Metanephros (tissue), 2 donors: ENCODE data around the gene MDN1. TPM values are rescaled to one million over a fixed set of nuclear protein-coding genes. Genes with fewer than 3 reads are reported as not detected.

Source experiments
- small RNA-seq: library from RNA; depleted of rRNA; stranded (forward); fragments of <200 nt; gene quantifications from one replicate; pipeline ENCODE3, GENCODE V24; 2014; ENCODE audit warnings: low replicate concordance
- total RNA-seq: library from RNA; depleted of rRNA; stranded (reverse); fragments of >200 nt; gene quantifications from one replicate; pipeline ENCODE4 v1.2.3, GENCODE V29; 2014

Gene MDN1
- total RNA-seq = 34.7 TPM

GRCh38 chr6:89819336-89820130 lies at the start of gene MDN1:
Gene MDN1 (minus strand): TSS chr6:89819794. CDS start chr6:89819607, 187 bp downstream.

DNA sequence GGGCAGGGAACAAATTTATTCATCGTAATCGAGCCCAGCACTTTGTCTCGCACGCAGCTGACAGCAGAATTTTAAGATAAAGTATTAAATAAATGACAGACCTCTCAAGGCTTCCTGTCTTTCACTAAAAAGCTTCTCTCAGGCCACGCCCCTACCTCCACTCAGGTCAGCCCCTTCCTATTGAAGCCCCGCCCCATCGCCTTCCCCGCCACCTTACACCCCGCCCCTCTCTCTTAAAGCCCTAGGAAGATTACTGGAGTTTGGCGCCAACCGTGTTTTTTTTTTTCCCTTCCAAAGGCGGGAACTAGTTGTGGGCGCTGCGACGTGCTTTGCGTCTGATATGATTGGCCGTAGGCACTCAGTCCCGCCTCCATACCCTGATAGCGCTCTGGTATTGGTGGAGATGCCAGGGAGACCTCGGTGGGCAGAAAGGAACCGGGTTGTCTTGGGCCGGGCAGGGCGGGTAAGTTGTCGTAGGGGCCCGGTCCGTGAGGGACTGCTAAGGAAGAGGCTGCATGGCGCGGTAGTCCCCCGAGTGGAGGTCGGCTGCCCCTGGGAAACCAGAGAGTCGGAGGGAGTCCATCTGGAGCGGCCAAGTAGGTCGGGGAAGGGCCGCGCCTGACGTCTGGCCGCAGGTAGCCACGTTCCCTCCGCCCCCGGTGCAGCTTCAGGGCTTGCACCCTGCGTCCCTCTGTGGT lies 10.0 kb upstream of the MDN1 start, which contains the start of gene CASP8AP2:
CASP8AP2 (plus strand) TSS at position 409 of the 698 bp plus-strand sequence.

GRCh38 chr6:89638320-89639195 lies 181.0 kb downstream of the MDN1 start, which contains the start of gene LYRM2:
Gene LYRM2 (minus strand): TSS chr6:89638747. CDS start chr6:89638716, 31 bp downstream.

Small RNA genes lying within 50 kb of the gene (small RNA-seq; reads per million reads assigned to genes)
- gene DNAJC19P6 (not detected), gene RF00019 (not detected)

Other genes with a start within 250 kb of the MDN1 start
- gene LYRM2, start 181.0 kb downstream of the MDN1 start, total RNA-seq = 16.9 TPM
- 14.3 TPM for gene CASP8AP2, start 10.1 kb upstream of the MDN1 start, total RNA-seq
- not detected for gene GJA10, start 74.7 kb upstream of the MDN1 start, total RNA-seq